ENCODE measurements around the gene TMUB1.

TMUB1 gene

GRCh38 chr7:151121380-151122170 is 38.3 kb upstream of the TMUB1 start:
- no peak for DNase-seq (ENCODE audit: low read depth)

- no peak for DNase-seq (ENCODE audit: low read depth)
These were observed 37.6 kb upstream of the TMUB1 start for GRCh38 chr7:151120896-151121295.

DNA sequence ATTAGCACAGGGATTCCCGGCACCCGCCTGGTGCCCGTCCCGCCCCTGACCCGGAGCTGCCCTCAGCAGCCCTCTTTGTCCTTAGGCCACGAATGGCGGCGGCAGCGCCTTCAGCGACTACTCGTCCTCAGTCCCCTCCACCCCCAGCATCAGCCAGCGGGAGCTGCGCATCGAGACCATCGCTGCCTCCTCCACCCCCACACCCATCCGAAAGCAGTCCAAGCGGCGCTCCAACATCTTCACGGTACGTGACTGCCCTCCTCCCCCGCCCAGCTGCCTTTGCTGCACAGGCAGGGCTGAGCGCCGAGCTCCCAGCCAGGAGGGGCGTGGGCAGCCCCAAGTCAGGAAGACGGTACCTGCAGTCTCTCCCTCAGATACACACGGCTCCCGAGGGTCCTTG is 36.6 kb upstream of the TMUB1 start:
- DNase-seq (ENCODE audit: low read depth): no peak

DNA sequence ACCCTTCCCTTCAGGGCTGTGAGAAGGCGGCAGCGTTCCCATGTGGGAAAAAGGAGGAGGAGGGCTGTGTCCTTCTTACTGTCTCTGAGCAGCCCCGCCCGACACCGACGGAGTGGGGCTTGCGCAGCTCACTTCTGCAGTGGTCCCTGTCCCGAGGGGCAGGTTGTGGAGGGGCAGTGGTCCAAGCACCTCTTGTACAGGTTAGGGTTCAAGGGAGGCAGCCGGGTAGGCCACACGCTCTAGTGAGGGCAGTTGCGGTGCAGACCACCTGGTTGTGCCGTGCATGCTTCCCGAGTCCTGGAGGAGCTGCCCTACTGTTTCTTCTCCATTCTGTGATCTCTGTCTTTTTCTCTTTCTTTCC is 35.7 kb upstream of the TMUB1 start:
- DNase-seq (ENCODE audit: low read depth): no peak

GRCh38 chr7:151118108-151119054 is 35.1 kb upstream of the TMUB1 start:
- DNase-seq (ENCODE audit: low read depth): no peak

DNA sequence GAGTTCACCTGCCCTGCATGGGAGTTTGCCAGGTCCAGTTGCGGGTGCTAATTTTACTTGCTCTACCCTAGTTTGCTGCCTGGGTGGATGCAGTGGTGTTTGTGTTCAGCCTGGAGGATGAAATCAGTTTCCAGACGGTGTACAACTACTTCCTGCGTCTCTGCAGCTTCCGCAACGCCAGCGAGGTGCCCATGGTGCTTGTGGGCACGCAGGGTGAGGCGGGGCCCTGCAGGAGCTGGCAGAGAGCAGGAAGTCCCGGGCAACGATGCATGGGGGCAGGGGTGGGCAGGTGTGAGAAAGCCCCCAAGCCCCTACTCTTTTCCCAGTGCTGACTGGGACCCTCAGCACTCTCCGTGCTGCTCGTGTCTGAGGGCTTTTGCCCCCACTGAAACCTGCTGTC is 34.3 kb upstream of the TMUB1 start:
- DNase-seq (ENCODE audit: low read depth): peak; percentile 22

DNA sequence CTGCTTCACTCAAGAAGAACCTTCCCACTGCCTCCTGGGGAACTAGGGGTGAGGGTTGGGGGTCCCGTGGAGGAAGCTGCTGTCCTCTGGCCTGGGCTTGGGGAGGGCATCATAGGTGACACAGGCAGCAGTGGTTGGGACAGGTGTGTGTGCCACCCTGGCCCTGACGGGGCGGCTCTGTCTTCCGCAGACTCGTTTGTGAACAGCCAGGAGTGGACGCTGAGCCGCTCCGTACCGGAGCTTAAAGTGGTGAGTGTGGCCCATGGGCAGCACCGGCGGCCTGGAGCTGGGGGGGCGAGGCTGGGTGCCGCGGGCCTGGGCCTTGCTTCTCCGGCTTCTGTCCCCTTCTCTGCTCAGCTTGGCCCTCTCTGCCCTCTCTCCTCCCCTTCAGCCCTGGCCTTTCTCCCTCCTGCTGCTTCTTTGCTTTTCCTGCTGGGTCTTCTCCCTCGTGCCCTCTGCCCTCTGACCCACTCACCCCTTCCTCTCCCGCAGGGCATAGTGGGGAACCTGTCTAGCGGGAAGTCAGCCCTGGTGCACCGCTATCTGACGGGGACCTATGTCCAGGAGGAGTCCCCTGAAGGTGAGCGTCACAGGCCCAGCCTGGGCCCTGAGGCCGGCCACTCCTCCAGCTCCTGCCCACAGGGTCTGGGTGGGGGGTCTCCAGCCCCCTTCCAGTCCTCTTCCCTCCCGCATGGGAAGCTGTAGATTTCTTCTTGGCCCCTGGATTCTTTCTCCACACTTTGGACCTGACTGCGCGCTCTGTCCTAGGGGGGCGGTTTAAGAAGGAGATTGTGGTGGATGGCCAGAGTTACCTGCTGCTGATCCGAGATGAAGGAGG is 33.5 kb upstream of the TMUB1 start:
- DNase-seq (ENCODE audit: low read depth): no peak

- no peak for DNase-seq (ENCODE audit: low read depth)
These were observed 32.6 kb upstream of the TMUB1 start for GRCh38 chr7:151115836-151116418.

GRCh38 chr7:151115121-151115835 is 32.0 kb upstream of the TMUB1 start:
- DNase-seq (ENCODE audit: low read depth): peak; percentile 22

GRCh38 chr7:151114151-151115090 is 31.1 kb upstream of the TMUB1 start:
- DNase-seq (ENCODE audit: low read depth): no peak

DNA sequence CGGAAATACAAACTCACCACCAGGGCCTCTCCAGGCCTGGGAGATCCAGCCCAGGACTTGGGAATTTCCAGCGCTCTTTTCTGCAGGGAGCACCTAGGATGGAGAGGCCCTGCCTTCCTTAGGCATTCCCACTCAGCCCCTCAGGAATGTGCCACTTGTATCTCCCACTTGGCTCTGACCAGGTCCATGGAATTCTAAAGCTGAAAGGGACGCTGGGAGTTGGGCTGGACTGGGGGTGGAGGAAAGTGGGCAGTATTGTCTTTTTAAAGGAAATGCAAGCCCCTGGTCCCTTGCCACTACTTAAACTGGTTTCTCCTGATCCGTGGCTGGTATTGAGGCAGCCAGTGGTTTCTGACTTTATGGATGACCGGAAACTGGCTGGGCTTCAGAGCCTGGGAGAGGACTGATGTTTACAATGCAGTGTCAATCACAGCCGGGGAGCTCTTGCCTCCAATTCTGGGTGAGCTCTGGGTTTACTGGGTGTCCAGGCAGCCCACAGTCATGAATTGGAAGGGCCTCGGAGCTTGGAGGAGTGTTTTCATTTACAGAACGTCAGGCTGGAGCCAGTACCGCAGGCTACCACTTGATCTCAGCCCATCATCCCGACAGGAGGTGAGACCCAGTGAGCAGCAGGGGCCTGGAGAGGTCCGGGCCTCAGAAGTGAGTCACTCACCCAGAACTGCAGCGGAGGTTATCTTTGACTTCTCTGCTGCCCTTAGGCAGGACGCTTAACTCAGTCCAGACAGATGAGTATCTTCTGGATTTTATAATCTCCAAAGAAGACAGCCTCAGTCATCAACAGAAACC is 30.3 kb upstream of the TMUB1 start:
- no peak for DNase-seq (ENCODE audit: low read depth)

- DNase-seq (ENCODE audit: low read depth): peak; percentile 63
These were observed 27.8 kb upstream of the TMUB1 start for GRCh38 chr7:151110941-151111645.

GRCh38 chr7:151110236-151110940 is 27.1 kb upstream of the TMUB1 start:
- DNase-seq (ENCODE audit: low read depth): no peak

- DNase-seq (ENCODE audit: low read depth): no peak
These were observed 26.1 kb upstream of the TMUB1 start for GRCh38 chr7:151109094-151110048.

DNA sequence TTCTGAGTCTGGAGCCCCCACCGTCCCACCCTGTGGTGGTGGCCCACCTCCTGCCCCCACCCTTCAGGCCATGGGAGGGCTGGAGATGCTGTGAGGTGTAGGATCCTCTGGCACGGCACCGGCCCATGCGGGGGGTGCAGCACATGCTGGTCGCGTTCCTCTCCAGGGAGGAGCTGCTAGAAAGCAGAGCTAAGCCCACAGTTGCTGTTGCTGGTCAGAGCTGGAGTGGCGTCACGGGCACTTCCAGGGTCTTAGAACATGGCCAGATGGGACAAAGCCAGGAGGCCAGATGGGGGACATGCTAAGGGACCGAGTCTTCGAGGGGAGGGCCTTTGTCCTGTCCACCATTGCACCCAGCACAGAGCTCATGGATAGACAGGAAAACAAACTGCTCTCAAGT is 24.6 kb upstream of the TMUB1 start:
- DNase-seq (ENCODE audit: low read depth): no peak

GRCh38 chr7:151104411-151105235 is 21.3 kb upstream of the TMUB1 start:
- no peak for DNase-seq (ENCODE audit: low read depth)

All from stimulated activated CD4-positive, alpha-beta T cell treated with anti-CD3 and anti-CD28 coated beads, Interleukin-2, amount 100 ng/mL, for 4 hours (primary cell).